H1 (cell line): Measurements from ENCODE around the gene MYLK. TPM values are rescaled to one million over a fixed set of nuclear protein-coding genes. Genes with fewer than 3 reads are reported as not detected.

Experiments
- ATF3 ChIP-seq: IDR thresholded peaks from 2 replicates; pipeline ENCODE4 v1.6.1; 2011; ENCODE audit warnings: low read depth, mild to moderate bottlenecking, low read length; ENCODE audit not compliant: insufficient read depth
- ZNF274 ChIP-seq: IDR thresholded peaks from 2 replicates; pipeline ENCODE4 v1.7.0; 2012; ENCODE audit warnings: low read length, borderline replicate concordance; ENCODE audit errors: extremely low read depth
- polyA plus RNA-seq, 7 experiments: library from polyadenylated mRNA; depleted of rRNA in 3 of 7; stranded (reverse) in 5 of 7; unstranded in 2 of 7; fragments of >200 nt in 5 of 7; fragments of 200-250 nt in 2 of 7; gene quantifications; 1 replicate in 5 of 7; 2 replicates in 1 of 7; 4 replicates in 1 of 7; pipeline versions ENCODE4 v1.2.1 to v1.2.3, GENCODE V29; 2011 to 2013; ENCODE audit warnings: missing spikeins in 2 of 7, mixed read lengths in 2 of 7
- total RNA-seq: library from RNA; stranded (reverse); fragmentation: NEBNext Ultra II Directional; extraction: Animal tissue kit (Norgen Biotek cat#: 25700); gene quantifications from 2 replicates; pipeline ENCODE4 v1.2.1, GENCODE V29; 2021

MYLK gene
- total and polyA plus RNA-seq, 2 of the 8 experiments (the other 6 are each of a cell fraction or from before 2014, with no cell fraction given), result 11.6 to 21.3 TPM

- no peak for TF ChIP-seq ATF3
- no peak for TF ChIP-seq ZNF274
- TF ChIP-seq, all 59 proteins: peak for 0
These were observed 84.4 kb downstream of the MYLK start (continued) for GRCh38 chr3:123799544-123800361.
